CD14-positive monocyte (primary cell): ENCODE measurements around the gene KCNK13. TPM values are rescaled to one million over a fixed set of nuclear protein-coding genes. Genes with fewer than 3 reads are reported as not detected.

ENCODE experiments used
- DNase-seq, 3 donors: peaks; one replicate each; pipeline ENCODE4 v3.0.0-alpha.2; 2011 to 2022
- H2AFZ ChIP-seq: 2 replicates; pipeline ENCODE4 v1.6.0; 2012; ENCODE audit warnings: mild to moderate bottlenecking, low read depth, low read length, inconsistent platforms; ENCODE audit not compliant: insufficient read depth, poor library complexity, severe bottlenecking
- H3K27ac ChIP-seq, 2 donors: 1 replicate in 1 of 2; 2 replicates in 1 of 2; pipeline ENCODE4 v1.5.1; 2012 to 2013; ENCODE audit warnings: low read length in 2 of 2, control low read depth in 1 of 2, inconsistent platforms in 1 of 2, low read depth in 1 of 2, mild to moderate bottlenecking in 1 of 2
- H3K27me3 ChIP-seq, 2 donors: one replicate each; pipeline versions ENCODE4 v1.6.0 to v1.6.1; 2011 to 2013; ENCODE audit warnings: low read length in 2 of 2; ENCODE audit not compliant: control insufficient read depth in 2 of 2, insufficient read depth in 2 of 2
- H3K36me3 ChIP-seq, 2 donors: replicated peaks in 1 of 2; 1 replicate in 1 of 2; 2 replicates in 1 of 2; pipeline versions ENCODE4 v1.5.1 to v1.6.1; 2012 to 2013; ENCODE audit warnings: low read length in 2 of 2, control low read depth in 1 of 2, inconsistent platforms in 1 of 2, mild to moderate bottlenecking in 1 of 2; ENCODE audit not compliant: insufficient read depth in 2 of 2, control insufficient read depth in 1 of 2
- H3K4me1 ChIP-seq, 2 donors: 1 replicate in 1 of 2; 2 replicates in 1 of 2; pipeline versions ENCODE4 v1.5.1 to v1.6.1; 2012 to 2013; ENCODE audit warnings: low read length in 2 of 2, control low read depth in 1 of 2, inconsistent platforms in 1 of 2, mild to moderate bottlenecking in 1 of 2, moderate library complexity in 1 of 2; ENCODE audit not compliant: insufficient read depth in 2 of 2, control insufficient read depth in 1 of 2
- H3K4me2 ChIP-seq: replicated peaks from 2 replicates; pipeline ENCODE3; 2012; ENCODE audit warnings: low read length, moderate library complexity, mild to moderate bottlenecking; ENCODE audit not compliant: poor library complexity, severe bottlenecking; ENCODE audit errors: extremely low read depth
- H3K4me3 ChIP-seq, 3 experiments: fragments of 200-600 bp in 1 of 3; sonication (generic) in 1 of 3; replicated peaks in 1 of 3; 1 replicate in 2 of 3; 2 replicates in 1 of 3; pipeline ENCODE4 v1.5.1; 2011 to 2013; ENCODE audit warnings: low read length in 3 of 3, mild to moderate bottlenecking in 3 of 3, control low read depth in 2 of 3, low read depth in 2 of 3, inconsistent platforms in 1 of 3, moderate library complexity in 1 of 3
- H3K79me2 ChIP-seq: 2 replicates; pipeline ENCODE4 v1.6.0; 2012; ENCODE audit warnings: mild to moderate bottlenecking, control low read depth, inconsistent platforms, low read length, moderate library complexity; ENCODE audit not compliant: insufficient read depth
- H3K9ac ChIP-seq: 2 replicates; pipeline ENCODE4 v1.6.0; 2017; ENCODE audit warnings: low read length, mild to moderate bottlenecking; ENCODE audit not compliant: insufficient read depth, poor library complexity, severe bottlenecking
- H3K9me3 ChIP-seq, 2 donors: replicated peaks in 1 of 2; 1 replicate in 1 of 2; 2 replicates in 1 of 2; pipeline versions ENCODE4 v1.5.1 to v1.6.1; 2012 to 2013; ENCODE audit warnings: low read length in 2 of 2, control low read depth in 1 of 2; ENCODE audit not compliant: control insufficient read depth in 1 of 2, insufficient read depth in 1 of 2
- H4K20me1 ChIP-seq: 2 replicates; pipeline ENCODE4 v1.6.0; 2012; ENCODE audit warnings: mild to moderate bottlenecking, low read length, control low read depth, moderate library complexity; ENCODE audit not compliant: insufficient read depth
- H3K27ac Mint-ChIP-seq, 7 donors: one replicate each; pipeline ENCODE4 v1.8.0; 2020; ENCODE audit warnings: mild to moderate bottlenecking in 7 of 7, mixed read lengths in 7 of 7, moderate library complexity in 6 of 7, inconsistent platforms in 2 of 7
- H3K27me3 Mint-ChIP-seq, 3 donors: one replicate each; pipeline ENCODE4 v1.8.0; 2021 to 2022; ENCODE audit warnings: low read depth in 3 of 3, mild to moderate bottlenecking in 3 of 3, mixed read lengths in 3 of 3, moderate library complexity in 3 of 3, inconsistent platforms in 1 of 3
- H3K36me3 Mint-ChIP-seq, 2 donors: one replicate each; pipeline ENCODE4 v1.8.0; 2020; ENCODE audit warnings: mixed read lengths in 2 of 2, inconsistent platforms in 1 of 2, mild to moderate bottlenecking in 1 of 2
- H3K4me1 Mint-ChIP-seq: one replicate; pipeline ENCODE4 v1.8.0; 2020; ENCODE audit warnings: mild to moderate bottlenecking, mixed read lengths
- H3K4me3 Mint-ChIP-seq, 2 donors: one replicate each; pipeline ENCODE4 v1.8.0; 2020; ENCODE audit warnings: mild to moderate bottlenecking in 2 of 2, mixed read lengths in 2 of 2, moderate library complexity in 1 of 2
- H3K9me3 Mint-ChIP-seq, 7 donors: one replicate each; pipeline ENCODE4 v1.8.0; 2020 to 2022; ENCODE audit warnings: mixed read lengths in 7 of 7, mild to moderate bottlenecking in 6 of 7, moderate library complexity in 6 of 7, inconsistent platforms in 2 of 7
- WGBS: methylation state at CpG from one replicate; pipeline ENCODE4 v1.1.5; 2013; ENCODE audit warnings: missing lambda C conversion rate; ENCODE audit not compliant: insufficient coverage; 5-methylcytosine and 5-hydroxymethylcytosine counted together
- intact Hi-C, 2 donors: fragments of 100-400 bp; cut with micrococcal nuclease; formaldehyde crosslinking; loops; one replicate each; pipeline versions ENCODE4 v1.15.0 to v1.15.1; 2023
- polyA plus RNA-seq, 3 donors: library from polyadenylated mRNA; depleted of rRNA in 1 of 3; unstranded in 2 of 3; stranded (reverse) in 1 of 3; fragments of 300-500 nt in 2 of 3; fragments of >200 nt in 1 of 3; fragmentation: Illumina TruSeq in 2 of 3; gene quantifications; 1 replicate in 2 of 3; 2 replicates in 1 of 3; pipeline ENCODE4 v1.2.3, GENCODE V29; 2012 to 2021
- TF ChIP-seq, protein P1 (sequence below): fragments of 200-600 bp; IDR thresholded peaks from one replicate; pipeline ENCODE4 v1.8.0; 2022; ENCODE audit warnings: antibody characterized with exemption, mild to moderate bottlenecking

Gene KCNK13
- polyA plus RNA-seq, 3 donors, result 1.6 to 4.2 (median 2.9) TPM

DNA sequence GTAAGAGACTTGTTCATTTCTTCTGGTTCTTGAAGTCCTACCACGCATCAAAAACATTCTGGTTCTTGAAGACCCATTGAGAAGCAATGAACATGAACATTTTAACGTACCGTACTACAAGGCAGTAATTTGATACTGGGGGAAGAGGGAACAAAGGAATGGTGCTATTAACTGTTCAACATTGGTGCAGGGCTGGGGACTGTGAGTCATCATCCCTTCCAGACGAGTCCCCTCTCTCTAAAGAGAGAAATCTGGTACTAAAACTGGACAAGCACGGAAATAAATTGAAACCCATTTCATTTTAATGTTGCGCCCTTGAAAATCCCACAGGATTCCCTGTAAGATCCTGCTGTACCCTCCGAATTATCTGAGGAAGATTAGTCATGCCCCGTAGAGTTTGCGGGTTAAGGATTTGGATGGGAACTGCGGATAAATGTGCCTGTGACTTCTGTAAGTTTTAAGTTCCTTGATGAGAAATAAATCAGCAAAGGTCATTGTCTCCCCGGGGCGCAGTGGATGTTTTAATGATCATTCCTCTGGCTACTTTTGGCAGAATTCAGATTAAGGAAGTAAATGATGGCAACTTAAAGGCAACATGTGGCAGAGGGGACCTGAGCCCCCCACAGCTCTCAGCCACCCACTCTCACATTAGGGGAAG, 78.6 kb downstream of the KCNK13 start:
- intact Hi-C loops, result no loop called here
- Mint-ChIP-seq H3K4me1 (no peaks in the 10 kb centered on the region), H3K4me3 (no peak overlapping the region), H3K9me3 (peaks cover 0 to 3% (median 0%) of the 10 kb centered on the region in 7 donors), H3K36me3 (peaks cover 0 to 7% of the 10 kb centered on the region in 2 donors), H3K27ac (no peak overlapping the region), H3K27me3 (peaks cover 7 to 21% (median 11%) of the 10 kb centered on the region in 3 donors)
- Histone ChIP-seq H3K4me1 (no peaks in the 10 kb centered on the region), H2AFZ (no peak overlapping the region), H3K79me2 (no peaks in the 10 kb centered on the region), H4K20me1 (peaks cover 9% of the 10 kb centered on the region), H3K9ac (no peak overlapping the region), H3K27me3 (no peaks in the 10 kb centered on the region), H3K27ac (no peak overlapping the region), H3K4me2 (no peak overlapping the region), H3K36me3 (no peaks in the 10 kb centered on the region), H3K9me3 (no peaks in the 10 kb centered on the region), H3K4me3 (no peak overlapping the region)
- TF ChIP-seq, protein P1, sequence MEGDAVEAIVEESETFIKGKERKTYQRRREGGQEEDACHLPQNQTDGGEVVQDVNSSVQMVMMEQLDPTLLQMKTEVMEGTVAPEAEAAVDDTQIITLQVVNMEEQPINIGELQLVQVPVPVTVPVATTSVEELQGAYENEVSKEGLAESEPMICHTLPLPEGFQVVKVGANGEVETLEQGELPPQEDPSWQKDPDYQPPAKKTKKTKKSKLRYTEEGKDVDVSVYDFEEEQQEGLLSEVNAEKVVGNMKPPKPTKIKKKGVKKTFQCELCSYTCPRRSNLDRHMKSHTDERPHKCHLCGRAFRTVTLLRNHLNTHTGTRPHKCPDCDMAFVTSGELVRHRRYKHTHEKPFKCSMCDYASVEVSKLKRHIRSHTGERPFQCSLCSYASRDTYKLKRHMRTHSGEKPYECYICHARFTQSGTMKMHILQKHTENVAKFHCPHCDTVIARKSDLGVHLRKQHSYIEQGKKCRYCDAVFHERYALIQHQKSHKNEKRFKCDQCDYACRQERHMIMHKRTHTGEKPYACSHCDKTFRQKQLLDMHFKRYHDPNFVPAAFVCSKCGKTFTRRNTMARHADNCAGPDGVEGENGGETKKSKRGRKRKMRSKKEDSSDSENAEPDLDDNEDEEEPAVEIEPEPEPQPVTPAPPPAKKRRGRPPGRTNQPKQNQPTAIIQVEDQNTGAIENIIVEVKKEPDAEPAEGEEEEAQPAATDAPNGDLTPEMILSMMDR, result no peak
- no peak for DNase-seq
- 75% methylated on average over 7 of the region's 12 CpGs for WGBS

DNA sequence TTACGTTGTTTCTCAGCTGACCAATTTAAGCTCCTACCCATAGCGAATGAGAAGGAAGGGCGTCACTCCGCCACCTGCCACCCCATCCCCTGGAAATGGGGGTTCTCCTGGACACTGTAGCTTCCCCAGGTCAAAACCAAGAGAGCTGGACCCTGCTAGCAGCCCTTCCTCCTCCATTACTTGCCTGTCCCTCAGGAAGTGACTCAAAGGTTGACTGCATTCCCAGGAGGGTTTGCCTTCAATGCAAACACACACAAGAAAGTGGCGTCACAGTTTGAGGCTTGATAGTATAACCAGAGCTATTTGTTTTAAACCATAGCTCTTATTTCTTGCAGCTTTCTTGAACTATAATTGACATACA, 79.1 kb downstream of the KCNK13 start:
- H3K27ac Mint-ChIP-seq, result no peak overlapping the region
- no peaks in the 10 kb centered on the region for H3K9me3 ChIP-seq
- H3K9me3 Mint-ChIP-seq, result peaks cover 0 to 3% (median 0%) of the 10 kb centered on the region in 7 donors
- no peaks in the 10 kb centered on the region for H3K4me1 ChIP-seq
- no peak overlapping the region for H3K9ac ChIP-seq
- no peaks in the 10 kb centered on the region for H3K79me2 ChIP-seq
- no peaks in the 10 kb centered on the region for H3K27me3 ChIP-seq
- H3K4me3 Mint-ChIP-seq, result no peak overlapping the region
- 60% methylated on average over 1 of the region's 5 CpGs for WGBS
- H3K4me2 ChIP-seq, result no peak overlapping the region
- peaks cover 8% of the 10 kb centered on the region for H4K20me1 ChIP-seq
- intact Hi-C loops, result no loop called here
- H3K4me3 ChIP-seq, result no peak overlapping the region
- H3K27me3 Mint-ChIP-seq, result peaks cover 11 to 23% (median 11%) of the 10 kb centered on the region in 3 donors
- peaks cover 0 to 2% of the 10 kb centered on the region in 2 donors for H3K36me3 Mint-ChIP-seq
- H3K27ac ChIP-seq, result no peak overlapping the region
- H3K36me3 ChIP-seq, result no peaks in the 10 kb centered on the region
- H3K4me1 Mint-ChIP-seq, result no peaks in the 10 kb centered on the region
- TF ChIP-seq, protein P1, result no peak
- H2AFZ ChIP-seq, result no peak overlapping the region
- no peak for DNase-seq
